Fibroblast of lung (primary cell): ENCODE data around the gene RFPL1. TPM values are rescaled to one million over a fixed set of nuclear protein-coding genes. Genes with fewer than 3 reads are reported as not detected.

Experiments used
- DNase-seq, 2 donors: peaks; one replicate each; pipeline versions ENCODE4 v3.0.0 to v3.0.0-alpha.2; 2010; ENCODE audit warnings: low read depth in 2 of 2
- H2AFZ ChIP-seq: 2 replicates; pipeline ENCODE4 v1.5.1; 2012; ENCODE audit warnings: low read length, control low read depth, inconsistent platforms
- H3K27ac ChIP-seq: 2 replicates; pipeline ENCODE4 v1.5.1; 2011; ENCODE audit warnings: low read length, control low read depth; ENCODE audit not compliant: insufficient read depth
- H3K27me3 ChIP-seq: 2 replicates; pipeline ENCODE4 v1.5.1; 2011; ENCODE audit warnings: mild to moderate bottlenecking, low read length; ENCODE audit not compliant: control insufficient read depth, insufficient read depth
- H3K36me3 ChIP-seq: 2 replicates; pipeline ENCODE4 v1.5.1; 2011; ENCODE audit warnings: low read length; ENCODE audit not compliant: control insufficient read depth, insufficient read depth
- H3K4me1 ChIP-seq: 2 replicates; pipeline ENCODE4 v1.5.1; 2011; ENCODE audit warnings: low read length; ENCODE audit not compliant: control insufficient read depth, insufficient read depth; ENCODE audit errors: extremely low read depth
- H3K4me2 ChIP-seq: 2 replicates; pipeline ENCODE4 v1.5.1; 2011; ENCODE audit warnings: low read length, control low read depth; ENCODE audit not compliant: insufficient read depth; ENCODE audit errors: extremely low read depth
- H3K4me3 ChIP-seq, 4 experiments: fragments of 200-600 bp in 1 of 4; sonication (generic) in 1 of 4; replicated peaks in 1 of 4; 2 replicates each; pipeline ENCODE4 v1.5.1; 2011 to 2016; ENCODE audit warnings: low read length in 4 of 4, low read depth in 3 of 4, mild to moderate bottlenecking in 3 of 4, control low read depth in 2 of 4, inconsistent platforms in 1 of 4, mixed read lengths in 1 of 4; ENCODE audit not compliant: insufficient read depth in 1 of 4; ENCODE audit errors: control extremely low read depth in 1 of 4
- H3K79me2 ChIP-seq: 2 replicates; pipeline ENCODE4 v1.5.1; 2012; ENCODE audit warnings: mild to moderate bottlenecking, low read length, inconsistent platforms; ENCODE audit not compliant: control insufficient read depth, insufficient read depth
- H3K9ac ChIP-seq: 2 replicates; pipeline ENCODE4 v1.5.1; 2011; ENCODE audit warnings: mild to moderate bottlenecking, low read length, control low read depth; ENCODE audit not compliant: insufficient read depth
- H3K9me3 ChIP-seq: 2 replicates; pipeline ENCODE4 v1.5.1; 2012; ENCODE audit warnings: low read depth, low read length; ENCODE audit not compliant: control insufficient read depth, insufficient read depth
- H4K20me1 ChIP-seq: 2 replicates; pipeline ENCODE4 v1.5.1; 2011; ENCODE audit warnings: low read length; ENCODE audit not compliant: control insufficient read depth, insufficient read depth; ENCODE audit errors: extremely low read depth
- EZH2 ChIP-seq: IDR thresholded peaks from 2 replicates; pipeline ENCODE4 v1.5.1; 2012; ENCODE audit warnings: low read length, control low read depth, mild to moderate bottlenecking; ENCODE audit errors: missing control alignments
- polyA plus RNA-seq, 2 donors: library from polyadenylated mRNA; depleted of rRNA in 1 of 2; stranded (reverse) in 1 of 2; unstranded in 1 of 2; fragments of >200 nt; gene quantifications; 2 replicates each; pipeline ENCODE4 v1.2.1, GENCODE V29; 2011 to 2012; ENCODE audit warnings: missing spikeins in 1 of 2
- total RNA-seq: library from RNA; depleted of rRNA; stranded (reverse); fragments of >200 nt; gene quantifications from 2 replicates; pipeline ENCODE4 v1.2.1, GENCODE V29; 2014
- TF ChIP-seq, protein P1 (sequence below), 2 donors: IDR thresholded peaks in 1 of 2; conservative IDR thresholded peaks in 1 of 2; 1 replicate in 1 of 2; 2 replicates in 1 of 2; pipeline ENCODE4 v1.5.1; 2011 to 2012; ENCODE audit warnings: low read length in 2 of 2, control low read depth in 1 of 2, inconsistent platforms in 1 of 2, low read depth in 1 of 2, mild to moderate bottlenecking in 1 of 2

The RFPL1 gene
- total and polyA plus RNA-seq, 2 donors (not counting 1 experiment from before 2014, with no cell fraction given) = not detected

DNA sequence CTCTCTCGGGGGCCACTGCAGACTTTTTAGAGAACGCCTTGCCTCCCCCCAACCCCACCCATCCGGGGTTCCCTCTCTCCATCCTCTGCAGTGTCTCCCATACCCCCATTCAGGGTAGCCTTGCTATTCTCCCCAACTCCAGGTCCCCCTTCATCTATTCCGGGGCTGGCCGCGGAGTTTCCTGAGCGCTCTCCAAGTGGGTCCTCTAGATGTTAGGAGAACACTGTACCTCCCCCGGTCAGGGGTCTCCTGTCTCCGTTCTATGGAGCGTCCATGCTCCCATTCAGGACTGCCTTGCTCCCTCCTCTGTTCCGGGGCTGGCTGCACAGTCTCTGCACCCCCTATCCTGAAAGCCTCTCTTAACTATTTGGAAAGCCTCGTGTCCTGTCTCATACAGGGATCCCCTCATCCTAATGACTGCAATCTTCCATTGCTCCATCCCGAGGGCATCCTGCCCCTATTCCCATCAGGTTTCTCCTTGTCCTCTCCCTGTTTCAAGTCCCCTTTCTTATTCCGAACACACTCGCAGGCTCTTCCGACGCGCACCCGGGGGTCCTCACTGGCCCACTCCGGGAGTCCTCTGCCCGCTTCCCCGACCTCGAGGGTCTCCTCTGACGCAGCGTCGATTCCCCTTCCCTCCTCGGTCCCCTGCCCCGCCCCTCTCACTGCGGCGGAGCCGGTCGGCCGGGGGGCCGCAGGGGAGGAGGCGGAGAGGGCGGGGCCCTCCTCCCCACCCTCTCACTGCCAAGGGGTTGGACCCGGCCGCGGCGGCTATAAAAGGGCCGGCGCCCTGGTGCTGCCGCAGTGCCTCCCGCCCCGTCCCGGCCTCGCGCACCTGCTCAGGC lies 41.3 kb downstream of the RFPL1 start, which contains the start of gene NEFH:
Gene NEFH, plus strand, starts transcription at position 802 of the 845 bp plus-strand sequence. CDS start 45 bp downstream, outside the sequence.
- Histone ChIP-seq H3K4me3 (peak within 1 kb of the TSS in 1 of 4 experiments; percentile 49), H3K36me3 (no peaks in the 10 kb centered on the region), H3K79me2 (no peaks in the 10 kb centered on the region), H3K9ac (no peak within 1 kb of the TSS), H4K20me1 (no peaks in the 10 kb centered on the region), H3K27ac (no peak within 1 kb of the TSS), H3K4me2 (no peak within 1 kb of the TSS), H2AFZ (no peak within 1 kb of the TSS), H3K27me3 (peaks cover 38% of the 10 kb centered on the region), H3K9me3 (no peaks in the 10 kb centered on the region), H3K4me1 (no peaks in the 10 kb centered on the region)
- no peak for TF ChIP-seq EZH2
- TF ChIP-seq, protein P1, sequence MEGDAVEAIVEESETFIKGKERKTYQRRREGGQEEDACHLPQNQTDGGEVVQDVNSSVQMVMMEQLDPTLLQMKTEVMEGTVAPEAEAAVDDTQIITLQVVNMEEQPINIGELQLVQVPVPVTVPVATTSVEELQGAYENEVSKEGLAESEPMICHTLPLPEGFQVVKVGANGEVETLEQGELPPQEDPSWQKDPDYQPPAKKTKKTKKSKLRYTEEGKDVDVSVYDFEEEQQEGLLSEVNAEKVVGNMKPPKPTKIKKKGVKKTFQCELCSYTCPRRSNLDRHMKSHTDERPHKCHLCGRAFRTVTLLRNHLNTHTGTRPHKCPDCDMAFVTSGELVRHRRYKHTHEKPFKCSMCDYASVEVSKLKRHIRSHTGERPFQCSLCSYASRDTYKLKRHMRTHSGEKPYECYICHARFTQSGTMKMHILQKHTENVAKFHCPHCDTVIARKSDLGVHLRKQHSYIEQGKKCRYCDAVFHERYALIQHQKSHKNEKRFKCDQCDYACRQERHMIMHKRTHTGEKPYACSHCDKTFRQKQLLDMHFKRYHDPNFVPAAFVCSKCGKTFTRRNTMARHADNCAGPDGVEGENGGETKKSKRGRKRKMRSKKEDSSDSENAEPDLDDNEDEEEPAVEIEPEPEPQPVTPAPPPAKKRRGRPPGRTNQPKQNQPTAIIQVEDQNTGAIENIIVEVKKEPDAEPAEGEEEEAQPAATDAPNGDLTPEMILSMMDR (conservative IDR thresholded peaks at IDR 0.05 in 1 of 2, IDR thresholded peaks at IDR 0.05 in 1 of 2; ENCODE audit: low read depth in 1 of 2, low read length in 2 of 2) = no peak
- no peak for DNase-seq

DNA sequence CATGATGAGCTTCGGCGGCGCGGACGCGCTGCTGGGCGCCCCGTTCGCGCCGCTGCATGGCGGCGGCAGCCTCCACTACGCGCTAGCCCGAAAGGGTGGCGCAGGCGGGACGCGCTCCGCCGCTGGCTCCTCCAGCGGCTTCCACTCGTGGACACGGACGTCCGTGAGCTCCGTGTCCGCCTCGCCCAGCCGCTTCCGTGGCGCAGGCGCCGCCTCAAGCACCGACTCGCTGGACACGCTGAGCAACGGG lies 41.8 kb downstream of the RFPL1 start:
- Histone ChIP-seq H3K4me1 (no peaks in the 10 kb centered on the region), H3K27me3 (peaks cover 38% of the 10 kb centered on the region), H3K27ac (no peak overlapping the region), H2AFZ (no peak overlapping the region), H3K79me2 (no peaks in the 10 kb centered on the region), H3K4me2 (no peak overlapping the region), H3K9ac (no peak overlapping the region), H3K9me3 (no peaks in the 10 kb centered on the region), H4K20me1 (no peaks in the 10 kb centered on the region), H3K4me3 (no peak overlapping the region), H3K36me3 (no peaks in the 10 kb centered on the region)
- TF ChIP-seq, protein P1 (conservative IDR thresholded peaks at IDR 0.05 in 1 of 2, IDR thresholded peaks at IDR 0.05 in 1 of 2; ENCODE audit: low read depth in 1 of 2, low read length in 2 of 2) = no peak
- no peak for TF ChIP-seq EZH2
- DNase-seq = no peak

DNA sequence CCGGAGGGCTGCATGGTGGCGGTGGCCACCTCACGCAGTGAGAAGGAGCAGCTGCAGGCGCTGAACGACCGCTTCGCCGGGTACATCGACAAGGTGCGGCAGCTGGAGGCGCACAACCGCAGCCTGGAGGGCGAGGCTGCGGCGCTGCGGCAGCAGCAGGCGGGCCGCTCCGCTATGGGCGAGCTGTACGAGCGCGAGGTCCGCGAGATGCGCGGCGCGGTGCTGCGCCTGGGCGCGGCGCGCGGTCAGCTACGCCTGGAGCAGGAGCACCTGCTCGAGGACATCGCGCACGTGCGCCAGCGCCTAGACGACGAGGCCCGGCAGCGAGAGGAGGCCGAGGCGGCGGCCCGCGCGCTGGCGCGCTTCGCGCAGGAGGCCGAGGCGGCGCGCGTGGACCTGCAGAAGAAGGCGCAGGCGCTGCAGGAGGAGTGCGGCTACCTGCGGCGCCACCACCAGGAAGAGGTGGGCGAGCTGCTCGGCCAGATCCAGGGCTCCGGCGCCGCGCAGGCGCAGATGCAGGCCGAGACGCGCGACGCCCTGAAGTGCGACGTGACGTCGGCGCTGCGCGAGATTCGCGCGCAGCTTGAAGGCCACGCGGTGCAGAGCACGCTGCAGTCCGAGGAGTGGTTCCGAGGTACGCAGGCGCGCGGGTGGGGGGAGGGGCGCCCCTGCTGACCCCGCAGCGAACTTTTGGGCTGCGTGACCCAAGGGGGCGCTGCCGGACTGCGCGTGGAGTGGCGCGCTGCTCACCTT lies 42.3 kb downstream of the RFPL1 start:
- no peaks in the 10 kb centered on the region for H4K20me1 ChIP-seq
- H3K9me3 ChIP-seq = no peaks in the 10 kb centered on the region
- H3K4me1 ChIP-seq = no peaks in the 10 kb centered on the region
- no peak overlapping the region for H3K9ac ChIP-seq
- peak; percentile 60 to 80 for DNase-seq
- peak overlapping the region in 1 of 4 experiments; percentile 49 for H3K4me3 ChIP-seq
- no peaks in the 10 kb centered on the region for H3K36me3 ChIP-seq
- no peak overlapping the region for H3K27ac ChIP-seq
- no peaks in the 10 kb centered on the region for H3K79me2 ChIP-seq
- peaks cover 38% of the 10 kb centered on the region for H3K27me3 ChIP-seq
- TF ChIP-seq, protein P1 (conservative IDR thresholded peaks at IDR 0.05 in 1 of 2, IDR thresholded peaks at IDR 0.05 in 1 of 2; ENCODE audit: low read depth in 1 of 2, low read length in 2 of 2) = no peak
- peak; percentile 93 for TF ChIP-seq EZH2
- H3K4me2 ChIP-seq = no peak overlapping the region
- no peak overlapping the region for H2AFZ ChIP-seq
